ENCODE results near the gene OPHN1.
"Not testable (repeated sequence)": the region's sequence is repeated elsewhere in the genome, so short reads cannot be mapped to it uniquely, and the experiment has no call there.

OPHN1 gene

GRCh38 chrX:68355629-68355920 lies 77.7 kb downstream of the OPHN1 start:
- DNase-seq (ENCODE audit: low spot score): no peak

DNA sequence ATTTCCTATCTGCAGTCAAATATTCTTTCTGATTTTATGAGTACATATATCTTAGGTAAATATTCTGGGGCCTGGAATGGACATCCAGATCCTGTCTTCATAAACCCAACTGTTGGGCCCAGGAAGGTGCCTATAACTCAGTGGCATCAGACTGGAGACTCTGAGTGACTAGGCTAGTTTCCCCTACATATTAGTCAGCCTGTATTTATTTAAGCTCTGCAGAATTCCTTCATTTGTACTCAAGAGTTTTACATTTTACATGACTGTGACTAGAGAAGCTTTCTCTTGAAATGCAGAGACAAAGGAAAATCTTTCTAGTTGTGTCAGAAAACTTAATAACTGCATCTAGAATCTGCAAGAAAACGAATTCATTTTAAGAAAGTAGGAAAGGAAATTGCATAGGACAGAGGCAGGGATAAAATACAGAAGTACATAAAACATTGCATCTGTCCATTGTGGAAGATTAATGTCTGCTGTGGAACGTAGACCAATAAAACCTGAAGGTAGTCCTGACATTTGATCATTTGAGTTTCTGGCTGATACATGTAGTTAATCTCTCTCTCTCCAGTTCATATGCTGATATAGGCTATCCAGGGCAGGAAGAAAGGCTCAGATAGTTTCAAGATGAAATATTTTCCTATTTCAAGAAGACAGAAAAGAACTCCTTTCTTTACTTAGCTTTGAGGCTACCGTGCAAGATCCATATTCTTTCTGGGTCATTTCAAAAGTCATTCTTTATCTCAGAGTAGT lies 78.2 kb downstream of the OPHN1 start:
- no peak for DNase-seq (ENCODE audit: low spot score)

- no peak for DNase-seq (ENCODE audit: low spot score)
These were observed 88.3 kb downstream of the OPHN1 start for GRCh38 chrX:68345025-68345424.

DNA sequence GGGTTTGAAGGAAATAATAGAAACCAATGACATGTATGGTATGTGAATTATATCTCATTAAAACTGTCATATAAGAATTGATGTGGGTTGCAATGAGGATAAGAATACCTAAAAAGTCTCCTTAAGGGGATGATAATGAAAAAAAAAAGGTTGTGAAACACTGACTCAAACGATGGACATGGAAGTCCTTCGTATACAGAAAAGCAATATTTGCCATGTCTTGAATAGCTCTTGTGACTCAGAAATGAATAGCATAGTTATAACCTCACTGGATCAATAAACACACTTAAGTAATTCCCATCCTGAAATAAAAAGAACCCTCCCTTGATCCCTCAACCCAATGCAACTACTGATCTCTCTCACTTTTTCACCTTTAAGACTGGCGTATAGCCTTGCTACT lies 89.7 kb downstream of the OPHN1 start:
- DNase-seq (ENCODE audit: low spot score): no peak

DNA sequence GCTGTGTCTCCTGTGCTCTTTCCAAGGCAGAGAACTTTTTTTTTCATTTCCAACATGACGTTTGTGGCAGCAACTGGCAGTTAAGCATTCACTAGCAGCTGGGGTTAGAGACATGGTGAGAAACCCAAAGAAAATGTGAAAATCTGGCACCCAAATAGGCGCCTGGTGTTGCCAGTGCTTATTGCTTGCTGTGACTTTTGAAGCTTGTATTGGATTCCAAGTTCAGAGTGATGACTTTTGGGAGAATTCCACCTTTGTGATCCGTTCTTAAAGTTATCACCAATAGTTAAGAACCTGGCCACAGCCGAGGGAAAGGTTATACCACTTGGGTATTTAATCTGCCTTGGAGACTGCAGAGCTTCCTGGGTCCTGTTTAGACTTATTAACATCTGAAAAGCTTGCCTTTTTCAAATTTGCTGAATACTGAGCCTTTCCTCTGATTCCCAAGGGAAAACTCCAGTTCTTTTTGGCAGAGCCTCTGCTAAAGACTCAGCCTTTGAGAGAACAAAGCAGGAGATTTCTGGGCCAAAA lies 101.0 kb downstream of the OPHN1 start:
- DNase-seq (ENCODE audit: low spot score): no peak

- DNase-seq (ENCODE audit: low spot score): not testable (repeated sequence)
These were observed 106.5 kb downstream of the OPHN1 start for GRCh38 chrX:68326841-68327240.

GRCh38 chrX:68307769-68308168 lies 125.5 kb downstream of the OPHN1 start:
- no peak for DNase-seq (ENCODE audit: low spot score)

GRCh38 chrX:68304602-68305001 lies 128.7 kb downstream of the OPHN1 start:
- no peak for DNase-seq (ENCODE audit: low spot score)

DNA sequence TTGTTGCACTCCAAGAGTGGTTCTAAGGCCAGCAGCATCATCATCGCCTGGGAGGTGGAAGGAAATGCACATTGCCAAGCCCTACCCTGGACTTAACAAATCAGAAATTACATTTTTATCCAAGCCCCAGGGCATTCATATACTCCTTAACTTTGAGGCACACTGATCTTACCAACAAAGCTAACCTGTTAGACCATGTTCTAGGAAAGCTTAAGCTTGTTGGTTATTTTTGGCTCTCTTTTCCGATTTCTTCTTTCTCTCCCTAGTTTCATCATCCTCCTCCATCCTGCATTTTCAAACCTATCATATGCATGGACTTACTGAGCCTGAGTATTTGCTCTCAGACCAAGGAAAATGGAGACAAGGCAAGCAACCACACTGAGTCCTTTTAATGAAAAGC lies 133.4 kb downstream of the OPHN1 start:
- no peak for DNase-seq (ENCODE audit: low spot score)

DNA sequence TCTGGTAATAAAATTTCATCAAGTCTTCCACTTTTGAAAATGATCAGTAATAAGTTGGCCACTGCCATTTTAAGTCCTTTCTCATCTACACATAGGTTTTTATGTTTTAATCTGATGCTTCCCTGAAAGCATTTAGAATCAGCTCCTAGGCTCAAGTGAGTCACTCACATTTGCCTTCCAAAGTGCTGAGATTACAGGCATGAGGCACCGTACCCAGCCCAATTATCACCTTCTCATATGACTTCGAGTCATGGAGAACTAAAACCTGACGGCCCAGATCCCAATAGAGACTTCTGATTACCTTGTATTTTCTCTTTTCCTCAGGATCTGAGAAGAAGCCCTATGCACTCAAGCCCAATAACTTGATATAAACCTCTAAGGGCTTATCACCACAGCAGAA lies 140.8 kb downstream of the OPHN1 start:
- no peak for DNase-seq (ENCODE audit: low spot score)

DNA sequence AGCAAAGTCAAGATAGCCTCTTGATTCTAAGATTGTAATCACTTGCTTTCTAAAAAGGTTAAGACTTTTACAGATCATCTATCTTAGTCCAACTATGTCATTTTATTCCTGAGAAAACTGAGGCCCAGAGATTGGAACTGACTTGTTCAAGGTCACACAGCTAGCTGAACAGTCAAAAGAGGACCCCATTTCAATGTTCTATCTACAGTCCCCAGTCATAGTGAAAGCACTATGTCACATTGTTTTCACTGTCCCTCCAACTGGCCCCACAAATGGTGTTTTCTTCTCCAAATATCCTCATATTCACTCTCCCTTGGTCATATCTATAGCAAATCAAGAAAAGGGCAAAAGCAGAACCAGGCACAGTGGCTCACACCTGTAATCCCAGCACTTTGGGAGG lies 145.2 kb downstream of the OPHN1 start:
- no peak for DNase-seq (ENCODE audit: low spot score)

DNA sequence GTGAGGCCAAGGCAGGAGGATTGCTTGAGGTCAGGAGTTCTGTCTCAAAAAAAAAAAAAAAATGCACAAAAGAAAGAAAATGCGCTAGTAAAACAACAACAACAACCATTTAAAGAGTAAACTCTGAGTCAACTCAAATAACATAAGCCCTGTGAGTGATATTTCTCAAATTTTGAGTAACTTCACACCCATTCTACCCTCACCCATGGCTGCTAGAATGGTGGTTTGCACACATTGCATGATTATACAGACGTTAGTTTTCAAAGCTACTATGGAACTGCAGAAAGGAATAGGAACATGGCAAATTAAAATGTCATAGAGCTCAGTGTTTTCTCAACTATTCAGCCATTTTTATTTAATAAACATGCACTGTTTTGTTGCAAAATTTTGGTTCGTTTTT lies 145.9 kb downstream of the OPHN1 start:
- DNase-seq (ENCODE audit: low spot score): no peak

- no peak for DNase-seq (ENCODE audit: low spot score)
These were observed 146.3 kb downstream of the OPHN1 start for GRCh38 chrX:68286980-68287379.

GRCh38 chrX:68286076-68286475 lies 147.2 kb downstream of the OPHN1 start:
- DNase-seq (ENCODE audit: low spot score): no peak

GRCh38 chrX:68284281-68284904 lies 148.9 kb downstream of the OPHN1 start:
- DNase-seq (ENCODE audit: low spot score): no peak

DNA sequence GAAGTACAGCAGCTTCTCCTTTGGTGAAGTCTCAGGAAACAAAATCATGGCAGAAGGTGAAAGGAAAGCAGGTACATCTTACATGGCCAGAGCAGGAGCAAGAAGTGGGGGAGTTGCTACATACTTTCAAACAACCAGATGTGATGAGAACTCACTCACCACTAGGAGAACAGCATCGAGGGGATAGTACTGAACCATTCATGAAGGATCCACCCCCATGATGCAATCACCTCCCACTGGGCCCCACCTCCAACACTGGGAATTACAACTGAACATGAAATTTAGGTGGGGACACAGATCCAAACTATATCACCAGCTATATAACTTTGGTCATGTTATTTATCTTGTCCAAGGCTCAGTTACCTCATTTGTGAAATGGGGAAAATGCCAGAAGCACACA lies 159.4 kb downstream of the OPHN1 start:
- no peak for DNase-seq (ENCODE audit: low spot score)

- not testable (repeated sequence) for DNase-seq (ENCODE audit: low spot score)
These were observed 168.5 kb downstream of the OPHN1 start for GRCh38 chrX:68264793-68265192.

DNA sequence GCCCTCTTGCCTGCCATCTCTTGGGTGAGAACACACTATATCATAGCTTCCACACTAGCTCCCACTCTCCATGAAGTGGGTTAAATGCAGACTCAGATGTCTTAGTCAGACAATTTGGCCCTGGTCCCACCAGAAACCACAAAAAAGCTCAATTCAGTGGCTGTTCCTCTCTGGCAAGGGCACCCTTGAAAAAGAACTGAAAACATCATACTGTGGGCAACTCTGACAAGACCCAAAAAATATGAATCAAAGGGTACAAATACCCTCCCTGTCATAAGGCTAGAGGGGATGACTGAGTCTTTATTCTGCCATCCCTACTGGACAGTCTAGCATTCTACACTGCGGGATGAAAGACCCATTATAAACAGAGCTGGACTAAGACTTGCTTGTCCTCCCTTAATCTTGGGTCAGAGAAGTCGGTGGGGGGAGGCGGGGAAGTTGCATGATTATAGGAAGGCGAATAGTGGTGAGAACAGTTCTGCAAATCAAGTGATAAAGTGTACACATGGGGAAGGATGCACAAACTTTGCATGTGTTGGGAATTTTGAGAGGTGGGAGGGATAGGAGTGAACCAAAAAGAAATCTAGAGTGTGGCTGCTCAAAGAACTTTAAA lies 172.1 kb downstream of the OPHN1 start:
- DNase-seq (ENCODE audit: low spot score): no peak

- no peak for DNase-seq (ENCODE audit: low spot score)
These were observed 176.3 kb downstream of the OPHN1 start for GRCh38 chrX:68256990-68257389.

DNA sequence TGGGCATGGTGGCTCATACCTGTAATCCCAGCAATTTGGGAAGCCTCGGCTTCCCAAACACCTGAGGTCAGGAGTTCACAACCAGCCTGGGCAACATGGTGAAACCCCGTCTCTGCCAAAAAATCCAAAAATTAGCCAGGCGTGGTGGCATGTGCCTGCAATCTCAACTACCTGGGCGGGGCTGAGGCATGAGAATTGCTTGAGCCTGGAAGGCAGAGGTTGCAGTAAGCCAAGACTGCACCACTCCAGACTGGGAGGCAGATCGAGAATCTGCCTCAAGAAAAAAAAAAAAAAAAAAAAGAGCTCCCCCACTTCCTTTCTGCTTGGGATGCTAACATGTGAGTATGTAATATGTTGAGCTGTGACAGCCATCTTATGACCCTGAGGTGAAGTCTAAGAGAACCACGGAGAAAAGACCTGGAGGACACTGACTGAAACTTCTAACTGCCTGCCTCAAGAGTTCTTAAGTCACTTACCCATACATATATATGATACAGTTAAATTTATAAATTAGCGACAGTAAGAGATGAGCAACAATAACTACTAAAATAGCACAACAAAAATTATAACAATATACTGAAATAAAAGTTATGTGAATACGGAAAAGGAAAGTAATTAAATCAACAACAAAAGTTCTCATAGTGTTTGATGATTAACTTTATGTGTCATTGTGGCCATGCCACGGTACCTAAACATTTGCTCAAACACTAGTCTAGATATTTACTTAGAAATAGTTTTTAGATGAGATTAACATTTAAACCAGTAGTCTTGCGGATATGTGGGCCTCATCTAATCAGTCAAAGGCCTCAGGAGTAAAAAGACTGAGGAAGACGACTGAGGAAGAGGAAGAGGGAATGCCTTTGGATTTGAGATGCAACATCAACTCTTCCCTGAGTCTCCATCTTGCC lies 178.3 kb downstream of the OPHN1 start:
- DNase-seq (ENCODE audit: low spot score): no peak

GRCh38 chrX:68252664-68253063 lies 180.6 kb downstream of the OPHN1 start:
- DNase-seq (ENCODE audit: low spot score): no peak

DNA sequence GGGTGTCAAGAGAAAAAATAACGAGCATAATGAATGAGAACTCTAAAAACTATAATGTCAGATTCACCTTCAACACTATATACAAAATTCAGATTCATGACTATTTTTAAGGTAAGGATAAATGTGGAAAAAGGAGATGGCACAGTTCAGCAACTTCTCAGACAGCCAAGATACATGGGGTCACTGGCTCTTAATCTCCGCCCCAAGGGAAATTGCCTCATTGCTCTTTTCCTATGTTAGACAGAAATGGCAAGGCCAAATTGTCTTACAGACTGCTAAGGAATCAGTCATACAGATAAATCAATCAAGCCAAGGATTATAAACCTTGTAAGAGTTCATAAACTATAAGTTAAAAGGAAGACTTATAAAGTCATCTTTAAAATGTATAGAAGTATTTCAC lies 183.4 kb downstream of the OPHN1 start:
- DNase-seq (ENCODE audit: low spot score): no peak

All from NAMALWA (cell line).